HL-60 (cell line): ENCODE measurements around the gene TUBB4B.

Experiments
- DNase-seq, 2 experiments: peaks; one replicate each; pipeline ENCODE4 v3.0.0-alpha.2; 2010 to 2020; ENCODE audit warnings: low read depth in 1 of 2, low spot score in 1 of 2
- H3K27ac ChIP-seq: fragments of 250-450 bp; sonication (Bioruptor Pico); replicated peaks from 2 replicates; pipeline ENCODE4 v1.5.1; 2020; ENCODE audit warnings: mild to moderate bottlenecking, moderate library complexity
- H3K27me3 ChIP-seq: fragments of 250-450 bp; sonication (Bioruptor Pico); 2 replicates; pipeline ENCODE4 v1.5.1; 2021; ENCODE audit warnings: mild to moderate bottlenecking, moderate library complexity; ENCODE audit not compliant: insufficient read depth, poor library complexity, severe bottlenecking
- H3K4me3 ChIP-seq: replicated peaks from 2 replicates; pipeline ENCODE4 v1.5.1; 2011; ENCODE audit warnings: mild to moderate bottlenecking, control low read depth, low read length; ENCODE audit not compliant: insufficient read depth
- GABPA ChIP-seq: IDR thresholded peaks from 2 replicates; pipeline ENCODE4 v1.6.1; 2012; ENCODE audit warnings: low read depth
- POLR2AphosphoS5 ChIP-seq: IDR thresholded peaks from 2 replicates; pipeline ENCODE4 v1.6.1; 2012; ENCODE audit warnings: low read depth
- SPI1 ChIP-seq: IDR thresholded peaks from 2 replicates; pipeline ENCODE4 v1.6.1; 2012; ENCODE audit warnings: low read depth, mild to moderate bottlenecking, borderline replicate concordance
- TF ChIP-seq, protein P1 (sequence below): IDR thresholded peaks from 2 replicates; pipeline ENCODE4 v1.6.1; 2012; ENCODE audit warnings: low read depth; ENCODE audit not compliant: insufficient replicate concordance
- TF ChIP-seq, protein P2 (sequence below): IDR thresholded peaks from one replicate; pipeline ENCODE4 v1.5.1; 2011; ENCODE audit warnings: low read length, control low read depth, inconsistent platforms; ENCODE audit not compliant: insufficient read depth

The TUBB4B gene

DNA sequence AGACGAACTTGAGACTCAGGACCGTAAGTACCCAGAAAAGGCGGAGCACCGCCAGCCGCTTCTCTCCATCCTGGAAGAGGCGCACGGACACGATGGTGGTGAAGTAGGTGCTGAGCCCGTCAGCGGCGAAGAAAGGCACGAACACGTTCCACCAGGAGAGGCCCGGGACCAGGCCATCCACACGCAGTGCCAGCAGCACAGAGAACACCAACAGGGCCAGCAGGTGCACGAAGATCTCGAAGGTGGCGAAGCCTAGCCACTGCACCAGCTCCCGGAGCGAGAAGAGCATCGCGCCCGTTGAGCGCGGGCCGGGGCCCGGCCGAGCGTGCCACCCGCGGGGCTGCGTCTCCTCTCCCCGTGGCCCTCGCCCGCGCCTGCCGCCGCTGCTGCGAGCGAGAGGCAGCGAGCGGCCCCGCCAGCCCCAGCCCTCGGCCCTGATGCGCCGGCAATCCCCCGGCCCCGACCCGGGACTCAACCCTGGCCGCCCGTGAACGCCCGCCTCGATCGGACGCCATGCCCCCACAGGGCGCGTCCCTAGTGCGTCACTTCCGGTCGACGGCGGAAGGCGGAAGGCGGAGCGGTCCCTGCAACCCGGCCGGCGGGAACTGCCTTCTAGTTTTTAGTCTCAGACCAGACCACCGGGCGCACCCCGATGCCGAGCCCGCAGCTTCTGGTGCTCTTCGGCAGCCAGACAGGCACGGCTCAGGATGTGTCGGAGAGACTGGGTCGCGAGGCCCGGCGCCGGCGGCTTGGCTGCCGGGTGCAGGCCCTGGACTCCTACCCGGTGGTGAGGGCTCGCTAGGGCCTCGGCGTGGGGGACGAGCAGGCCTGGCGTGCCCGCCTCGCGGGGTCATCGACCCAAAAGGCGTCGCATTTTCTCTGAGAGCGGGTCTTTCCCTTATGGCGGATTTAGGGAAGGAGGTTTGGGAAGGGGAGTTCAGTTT lies 35.7 kb upstream of the TUBB4B start, which contains the start of the genes NDOR1 and TMEM203:
TSS of gene NDOR1 (plus strand) at position 575 of the 944 bp plus-strand sequence. CDS start at position 653, 78 bp downstream.
TSS of gene TMEM203 (minus strand) at position 523 of the 944 bp plus-strand sequence. CDS start at position 289, 234 bp downstream.
- DNase-seq: peak; percentile 82 to 89
- peak within 1 kb of the TSS; percentile 80 for H3K27ac ChIP-seq
- no peaks in the 10 kb centered on the region for H3K27me3 ChIP-seq
- TF ChIP-seq POLR2AphosphoS5: peak; percentile 84; the same call in 1 of the 2 replicates
- peak; percentile 96 for TF ChIP-seq GABPA
- peak; percentile 32; the same call in 1 of the 2 replicates for TF ChIP-seq SPI1
- TF ChIP-seq, protein P1, sequence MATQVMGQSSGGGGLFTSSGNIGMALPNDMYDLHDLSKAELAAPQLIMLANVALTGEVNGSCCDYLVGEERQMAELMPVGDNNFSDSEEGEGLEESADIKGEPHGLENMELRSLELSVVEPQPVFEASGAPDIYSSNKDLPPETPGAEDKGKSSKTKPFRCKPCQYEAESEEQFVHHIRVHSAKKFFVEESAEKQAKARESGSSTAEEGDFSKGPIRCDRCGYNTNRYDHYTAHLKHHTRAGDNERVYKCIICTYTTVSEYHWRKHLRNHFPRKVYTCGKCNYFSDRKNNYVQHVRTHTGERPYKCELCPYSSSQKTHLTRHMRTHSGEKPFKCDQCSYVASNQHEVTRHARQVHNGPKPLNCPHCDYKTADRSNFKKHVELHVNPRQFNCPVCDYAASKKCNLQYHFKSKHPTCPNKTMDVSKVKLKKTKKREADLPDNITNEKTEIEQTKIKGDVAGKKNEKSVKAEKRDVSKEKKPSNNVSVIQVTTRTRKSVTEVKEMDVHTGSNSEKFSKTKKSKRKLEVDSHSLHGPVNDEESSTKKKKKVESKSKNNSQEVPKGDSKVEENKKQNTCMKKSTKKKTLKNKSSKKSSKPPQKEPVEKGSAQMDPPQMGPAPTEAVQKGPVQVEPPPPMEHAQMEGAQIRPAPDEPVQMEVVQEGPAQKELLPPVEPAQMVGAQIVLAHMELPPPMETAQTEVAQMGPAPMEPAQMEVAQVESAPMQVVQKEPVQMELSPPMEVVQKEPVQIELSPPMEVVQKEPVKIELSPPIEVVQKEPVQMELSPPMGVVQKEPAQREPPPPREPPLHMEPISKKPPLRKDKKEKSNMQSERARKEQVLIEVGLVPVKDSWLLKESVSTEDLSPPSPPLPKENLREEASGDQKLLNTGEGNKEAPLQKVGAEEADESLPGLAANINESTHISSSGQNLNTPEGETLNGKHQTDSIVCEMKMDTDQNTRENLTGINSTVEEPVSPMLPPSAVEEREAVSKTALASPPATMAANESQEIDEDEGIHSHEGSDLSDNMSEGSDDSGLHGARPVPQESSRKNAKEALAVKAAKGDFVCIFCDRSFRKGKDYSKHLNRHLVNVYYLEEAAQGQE: peak; percentile 59
- TF ChIP-seq, protein P2, sequence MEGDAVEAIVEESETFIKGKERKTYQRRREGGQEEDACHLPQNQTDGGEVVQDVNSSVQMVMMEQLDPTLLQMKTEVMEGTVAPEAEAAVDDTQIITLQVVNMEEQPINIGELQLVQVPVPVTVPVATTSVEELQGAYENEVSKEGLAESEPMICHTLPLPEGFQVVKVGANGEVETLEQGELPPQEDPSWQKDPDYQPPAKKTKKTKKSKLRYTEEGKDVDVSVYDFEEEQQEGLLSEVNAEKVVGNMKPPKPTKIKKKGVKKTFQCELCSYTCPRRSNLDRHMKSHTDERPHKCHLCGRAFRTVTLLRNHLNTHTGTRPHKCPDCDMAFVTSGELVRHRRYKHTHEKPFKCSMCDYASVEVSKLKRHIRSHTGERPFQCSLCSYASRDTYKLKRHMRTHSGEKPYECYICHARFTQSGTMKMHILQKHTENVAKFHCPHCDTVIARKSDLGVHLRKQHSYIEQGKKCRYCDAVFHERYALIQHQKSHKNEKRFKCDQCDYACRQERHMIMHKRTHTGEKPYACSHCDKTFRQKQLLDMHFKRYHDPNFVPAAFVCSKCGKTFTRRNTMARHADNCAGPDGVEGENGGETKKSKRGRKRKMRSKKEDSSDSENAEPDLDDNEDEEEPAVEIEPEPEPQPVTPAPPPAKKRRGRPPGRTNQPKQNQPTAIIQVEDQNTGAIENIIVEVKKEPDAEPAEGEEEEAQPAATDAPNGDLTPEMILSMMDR: no peak
- H3K4me3 ChIP-seq: peak within 1 kb of the TSS; percentile 96

DNA sequence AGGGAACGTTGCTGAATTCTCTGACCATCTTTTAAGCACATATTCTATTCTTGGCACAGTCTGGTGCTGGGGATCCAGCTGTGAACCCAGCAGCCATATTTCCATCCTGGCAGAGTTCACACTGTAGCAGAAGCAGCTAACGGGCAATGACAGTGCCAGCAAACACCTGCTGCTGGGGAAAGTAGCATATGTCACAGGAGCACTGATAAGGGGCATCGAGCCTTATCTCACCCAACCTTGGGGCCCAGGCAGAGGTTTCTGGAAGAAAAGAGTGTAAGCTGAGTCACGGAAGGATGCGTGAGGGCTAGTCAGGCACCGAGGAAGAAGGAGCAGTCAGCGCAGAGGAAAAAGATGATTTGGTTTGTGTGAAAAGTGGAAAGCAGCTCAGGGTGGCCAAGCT lies 34.5 kb upstream of the TUBB4B start:
- TF ChIP-seq SPI1: no peak
- TF ChIP-seq GABPA: no peak
- 0 out of 2 replicates have a peak, but pooled peaks have one; percentile 6 for TF ChIP-seq POLR2AphosphoS5
- TF ChIP-seq, protein P1: no peak
- Histone ChIP-seq H3K27me3 (no peaks in the 10 kb centered on the region), H3K27ac (peak overlapping the region; percentile 80), H3K4me3 (peak overlapping the region; percentile 96)
- no peak for DNase-seq

DNA sequence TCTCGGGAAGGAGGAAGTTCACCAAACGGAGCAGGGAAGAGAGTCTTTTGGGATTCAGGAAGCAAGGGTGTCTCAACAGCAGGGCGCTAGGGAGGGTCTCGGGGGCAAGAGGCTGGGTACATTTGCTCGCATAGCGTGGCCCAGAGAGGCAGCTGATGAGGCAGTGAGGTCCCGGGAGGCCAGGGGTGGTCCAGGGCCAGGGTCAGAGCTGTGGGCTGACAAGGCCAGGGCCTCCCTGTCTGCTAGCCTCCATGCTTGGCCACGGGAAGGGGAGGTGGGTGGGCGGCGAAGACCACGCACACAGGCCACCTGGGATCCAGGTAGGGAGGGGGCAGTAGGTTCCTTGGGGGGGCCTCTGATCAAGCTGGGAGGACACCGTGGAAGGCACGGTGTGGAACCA lies 29.6 kb upstream of the TUBB4B start:
- Histone ChIP-seq H3K4me3 (no peak overlapping the region), H3K27ac (no peak overlapping the region)

DNA sequence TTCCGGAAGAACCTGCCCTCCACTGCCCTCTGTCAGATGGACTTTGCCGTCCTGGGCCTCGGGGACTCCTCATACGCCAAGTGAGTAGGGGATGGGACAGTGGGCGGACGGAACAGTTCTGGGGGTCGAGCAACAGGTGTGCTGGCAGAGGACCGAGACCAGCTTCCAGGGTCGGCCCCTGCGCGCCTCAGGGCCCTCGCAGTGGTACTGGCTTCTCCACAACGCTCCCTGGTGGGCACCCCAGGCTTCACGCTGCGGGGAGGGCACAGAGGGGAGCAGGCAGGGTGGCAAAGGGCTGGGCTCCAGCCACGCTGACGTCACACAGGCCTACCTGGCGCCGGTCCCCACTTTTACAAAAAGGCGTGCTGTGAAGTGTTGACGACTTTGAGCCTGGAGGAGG lies 28.6 kb upstream of the TUBB4B start:
- TF ChIP-seq SPI1: no peak
- TF ChIP-seq, protein P2: no peak
- H3K27ac ChIP-seq: no peak overlapping the region

More for the DNA sequence above, 29.6 kb upstream of the TUBB4B start:
- no peak for DNase-seq
- H3K27me3 ChIP-seq: no peaks in the 10 kb centered on the region
- TF ChIP-seq POLR2AphosphoS5: peak; percentile 63
- TF ChIP-seq, protein P2: no peak

More for the DNA sequence above, 28.6 kb upstream of the TUBB4B start:
- no peak for DNase-seq
- Histone ChIP-seq H3K4me3 (no peak overlapping the region), H3K27me3 (no peaks in the 10 kb centered on the region)
